AML-193 (cell line): ENCODE data around the gene CPSF4.
"Not testable (repeated sequence)": the region's sequence is repeated elsewhere in the genome, so short reads cannot be mapped to it uniquely, and the experiment has no call there.

ENCODE experiments used
- DNase-seq, 2 experiments: peaks; one replicate each; lab custom pipeline; 2025; lab: John Stamatoyannopoulos, UW

CPSF4 gene

GRCh38 chr7:99408379-99409191 is 30.2 kb upstream of the CPSF4 start, which contains the start of the genes BUD31 and PDAP1:
TSS of gene BUD31 (plus strand) at chr7:99408969. CDS start at chr7:99411093, 2,124 bp downstream.
TSS of gene PDAP1 (minus strand) at chr7:99408597. CDS start at chr7:99408548, 49 bp downstream.
- peak; percentile 80 to 92 for DNase-seq

- no peak for DNase-seq
Measured at GRCh38 chr7:99409192-99409572, 29.6 kb upstream of the CPSF4 start.

- no peak for DNase-seq
Measured at GRCh38 chr7:99409806-99410205, 28.9 kb upstream of the CPSF4 start.

- no peak for DNase-seq
Measured at GRCh38 chr7:99410635-99411034, 28.1 kb upstream of the CPSF4 start.

GRCh38 chr7:99415513-99416127 is 23.1 kb upstream of the CPSF4 start:
- DNase-seq = peak in 1 of 2 experiments; percentile 13

- no peak for DNase-seq
Measured at GRCh38 chr7:99418260-99418659, 20.5 kb upstream of the CPSF4 start.

- DNase-seq = no peak
Measured at GRCh38 chr7:99419323-99420021, 19.3 kb upstream of the CPSF4 start.

GRCh38 chr7:99420213-99420612 is 18.5 kb upstream of the CPSF4 start:
- DNase-seq = no peak

GRCh38 chr7:99420986-99421385 is 17.8 kb upstream of the CPSF4 start:
- DNase-seq = no peak

- DNase-seq = no peak
Measured at GRCh38 chr7:99422186-99422585, 16.6 kb upstream of the CPSF4 start.

GRCh38 chr7:99422625-99423024 is 16.1 kb upstream of the CPSF4 start:
- no peak for DNase-seq

GRCh38 chr7:99424932-99425730 is 13.6 kb upstream of the CPSF4 start:
- DNase-seq = no peak

- DNase-seq = no peak
Measured at GRCh38 chr7:99428972-99429566, 9.7 kb upstream of the CPSF4 start.

GRCh38 chr7:99429756-99430155 is 9.0 kb upstream of the CPSF4 start:
- DNase-seq = no peak

- not testable (repeated sequence) for DNase-seq
Measured at GRCh38 chr7:99431756-99432540, 6.8 kb upstream of the CPSF4 start.

GRCh38 chr7:99433158-99433557 is 5.6 kb upstream of the CPSF4 start:
- no peak for DNase-seq

- no peak for DNase-seq
Measured at GRCh38 chr7:99437946-99438572, 684 bp upstream of the CPSF4 start.

- DNase-seq = no peak
Measured at GRCh38 chr7:99440195-99440594, 1.5 kb downstream of the CPSF4 start.

GRCh38 chr7:99446096-99446495 is 7.4 kb downstream of the CPSF4 start:
- no peak for DNase-seq

- no peak for DNase-seq
Measured at GRCh38 chr7:99447943-99448342, 9.2 kb downstream of the CPSF4 start.
